Activated naive CD4-positive, alpha-beta T cell treated with anti-CD3 and anti-CD28 coated beads for 36 hours (primary cell): Measurements from ENCODE around the gene EFHD2. TPM values are rescaled to one million over a fixed set of nuclear protein-coding genes. Genes with fewer than 3 reads are reported as not detected.
"Not testable (repeated sequence)": the region's sequence is repeated elsewhere in the genome, so short reads cannot be mapped to it uniquely, and the experiment has no call there.

Experiments used
- CTCF ChIA-PET: fragments of 350-600 bp; sonication (Branson Sonifier 250); formaldehyde crosslinking; loops from one replicate; lab custom pipeline; 2021; ENCODE audit warnings: antibody characterized with exemption; lab: Charles Lee
- DNase-seq: peaks from one replicate; pipeline ENCODE4 v3.0.0-alpha.2; 2020
- H3K27ac Mint-ChIP-seq: one replicate; pipeline ENCODE4 v1.8.0; 2021; ENCODE audit warnings: mild to moderate bottlenecking, mixed read lengths
- H3K27me3 Mint-ChIP-seq: one replicate; pipeline ENCODE4 v1.8.0; 2021; ENCODE audit warnings: low read depth, mixed read lengths
- H3K36me3 Mint-ChIP-seq: one replicate; pipeline ENCODE4 v1.8.0; 2021; ENCODE audit warnings: low read depth, mixed read lengths
- H3K4me1 Mint-ChIP-seq: one replicate; pipeline ENCODE4 v1.8.0; 2021; ENCODE audit warnings: low read depth, mixed read lengths
- H3K4me3 Mint-ChIP-seq: one replicate; pipeline ENCODE4 v1.8.0; 2021; ENCODE audit warnings: mild to moderate bottlenecking, moderate library complexity, mixed read lengths
- H3K9me3 Mint-ChIP-seq: one replicate; pipeline ENCODE4 v1.8.0; 2021; ENCODE audit warnings: mixed read lengths
- intact Hi-C: fragments of 100-400 bp; cut with micrococcal nuclease; formaldehyde crosslinking; loops from one replicate; pipeline ENCODE4 v1.15.1; 2023
- total RNA-seq, 2 experiments: library from RNA; stranded (reverse); gene quantifications; one replicate each; pipeline ENCODE4 v1.2.3, GENCODE V29; 2021

Gene EFHD2, protein sequence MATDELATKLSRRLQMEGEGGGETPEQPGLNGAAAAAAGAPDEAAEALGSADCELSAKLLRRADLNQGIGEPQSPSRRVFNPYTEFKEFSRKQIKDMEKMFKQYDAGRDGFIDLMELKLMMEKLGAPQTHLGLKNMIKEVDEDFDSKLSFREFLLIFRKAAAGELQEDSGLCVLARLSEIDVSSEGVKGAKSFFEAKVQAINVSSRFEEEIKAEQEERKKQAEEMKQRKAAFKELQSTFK
- 10 to 100 TPM; 35.0 to 36.0 TPM for total RNA-seq

DNA sequence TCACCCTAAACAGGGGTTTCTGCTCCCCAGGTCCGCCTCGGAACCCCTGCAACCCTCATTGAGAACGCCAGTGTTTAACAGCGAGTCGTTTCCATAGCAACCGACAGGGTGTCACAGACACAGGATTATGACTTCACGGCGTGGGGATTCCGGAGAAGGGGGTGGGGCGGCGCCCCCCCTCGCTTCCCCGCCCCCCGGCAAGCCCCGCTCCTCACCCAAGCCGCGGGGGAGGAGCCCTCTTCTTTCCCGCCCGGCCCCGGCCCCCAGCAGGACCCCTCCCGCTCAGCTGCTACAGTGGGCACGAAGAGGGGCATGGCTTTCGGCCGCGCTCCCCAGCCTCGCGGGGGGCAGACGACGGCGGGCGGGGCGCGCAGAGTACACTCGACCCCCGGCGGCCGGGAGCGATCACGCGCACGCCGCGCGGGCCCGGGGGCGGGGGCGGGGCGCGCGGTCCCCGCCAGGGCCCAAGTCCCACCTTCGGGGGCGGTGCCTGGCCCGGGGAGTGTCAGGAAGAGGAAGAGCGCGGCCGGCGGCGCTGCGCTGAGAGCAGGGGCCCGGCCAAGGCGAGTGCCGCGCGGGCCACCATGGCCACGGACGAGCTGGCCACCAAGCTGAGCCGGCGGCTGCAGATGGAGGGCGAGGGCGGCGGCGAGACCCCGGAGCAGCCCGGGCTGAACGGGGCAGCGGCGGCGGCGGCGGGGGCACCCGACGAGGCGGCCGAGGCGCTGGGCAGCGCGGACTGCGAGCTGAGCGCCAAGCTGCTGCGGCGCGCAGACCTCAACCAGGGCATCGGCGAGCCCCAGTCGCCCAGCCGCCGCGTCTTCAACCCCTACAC lies at the start of gene EFHD2:
EFHD2 (plus strand) TSS at position 501 of the 835 bp plus-strand sequence; CDS start at position 585, 84 bp downstream.
- peak within 1 kb of the TSS; percentile 81 for H3K27ac Mint-ChIP-seq
- peaks cover 2% of the 10 kb centered on the region for H3K27me3 Mint-ChIP-seq
- CTCF ChIA-PET = no interaction called here
- H3K9me3 Mint-ChIP-seq = no peaks in the 10 kb centered on the region
- intact Hi-C loops = loop anchor here (1.0 to 10.0 kb wide), 6 partner anchors 8 to 555 kb away; partner anchors contain the start of genes CASP9, DDI2 and FHAD1
- peak; percentile 79 for DNase-seq
- no peaks in the 10 kb centered on the region for H3K36me3 Mint-ChIP-seq
- peaks cover 24% of the 10 kb centered on the region for H3K4me1 Mint-ChIP-seq
- peak within 1 kb of the TSS; percentile 90 for H3K4me3 Mint-ChIP-seq

DNA sequence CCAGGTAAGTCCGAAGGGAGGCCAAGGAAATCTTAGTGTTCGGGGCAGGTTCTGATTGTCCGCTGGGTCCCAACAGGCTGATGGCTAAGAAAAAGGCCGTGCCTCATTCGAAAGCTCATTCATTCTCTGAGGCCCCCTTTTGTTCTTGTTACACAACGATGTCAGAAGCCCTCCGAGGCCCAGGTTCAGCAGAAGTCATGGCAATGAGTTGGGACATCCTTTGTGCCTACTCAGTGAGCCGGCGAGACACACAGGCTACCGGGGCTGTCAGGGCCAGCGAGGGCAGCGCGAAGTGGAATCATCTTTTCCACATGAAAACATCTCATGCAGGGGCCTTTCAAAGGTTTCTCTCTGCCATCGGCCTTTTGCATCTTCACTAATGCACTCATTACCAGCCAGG lies 49.0 kb upstream of the EFHD2 start:
- Mint-ChIP-seq H3K9me3 (no peaks in the 10 kb centered on the region), H3K4me3 (no peak overlapping the region), H3K27me3 (no peaks in the 10 kb centered on the region), H3K4me1 (peaks cover 5% of the 10 kb centered on the region), H3K36me3 (no peaks in the 10 kb centered on the region), H3K27ac (no peak overlapping the region)
- CTCF ChIA-PET = no interaction called here
- no peak for DNase-seq
- intact Hi-C loops = no loop called here

DNA sequence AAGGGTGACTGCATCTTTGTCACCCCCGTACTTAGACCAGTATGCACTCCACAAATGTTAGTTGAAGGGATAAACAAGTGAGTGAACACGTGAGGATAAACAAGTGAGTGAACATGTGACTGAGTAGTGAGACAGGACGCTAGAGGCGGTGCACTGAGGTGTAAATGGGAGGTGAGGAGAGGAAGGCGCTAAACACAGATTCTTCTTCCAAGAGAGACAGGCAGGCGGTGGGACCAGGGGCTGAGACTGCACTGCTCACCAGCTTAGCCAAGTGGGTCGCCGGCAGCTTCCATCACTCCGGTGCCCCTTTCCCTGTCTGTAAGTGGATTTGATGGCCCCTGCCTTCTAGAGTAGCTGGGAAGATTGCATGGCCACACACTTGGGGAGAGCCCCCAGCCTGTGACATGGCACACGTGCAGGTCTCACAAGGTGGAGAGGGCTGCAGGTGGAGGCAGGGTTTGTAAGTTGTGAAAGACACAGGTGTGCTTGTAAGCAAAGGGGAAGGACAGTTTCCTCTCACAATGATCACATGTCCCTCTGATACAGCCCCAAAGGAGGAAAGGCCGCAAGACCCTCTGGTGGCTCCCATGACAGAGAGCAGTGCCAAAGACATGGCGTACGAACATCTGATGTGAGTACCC lies 47.5 kb upstream of the EFHD2 start:
- CTCF ChIA-PET = interaction anchor here (1.1 kb wide), 1 partner anchor 232 kb away, joined by 3 read pairs; no protein-coding TSS in a partner anchor
- no peak overlapping the region for H3K27ac Mint-ChIP-seq
- no peaks in the 10 kb centered on the region for H3K27me3 Mint-ChIP-seq
- DNase-seq = no peak
- H3K36me3 Mint-ChIP-seq = no peaks in the 10 kb centered on the region
- H3K4me3 Mint-ChIP-seq = no peak overlapping the region
- no peaks in the 10 kb centered on the region for H3K4me1 Mint-ChIP-seq
- H3K9me3 Mint-ChIP-seq = no peaks in the 10 kb centered on the region
- intact Hi-C loops = no loop called here

DNA sequence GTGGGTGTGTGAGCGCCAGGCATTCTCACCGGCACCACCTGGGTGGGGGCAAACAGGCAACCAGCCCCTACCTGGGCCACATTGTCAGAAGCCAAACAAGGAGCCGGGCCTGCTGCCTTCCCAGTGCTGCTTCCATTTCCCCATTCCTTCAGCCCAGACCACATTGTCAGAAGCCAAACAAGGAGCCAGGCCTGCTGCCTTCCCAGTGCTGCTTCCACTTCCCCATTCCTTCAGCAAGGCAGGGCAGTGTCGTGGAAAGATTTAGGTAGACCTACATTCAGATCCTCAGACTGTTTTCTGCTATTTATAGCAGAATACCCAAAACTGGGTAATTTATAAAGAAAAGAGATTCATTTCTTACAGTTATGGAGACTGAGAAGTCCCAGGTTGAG lies 47.0 kb upstream of the EFHD2 start:
- Mint-ChIP-seq H3K27me3 (no peaks in the 10 kb centered on the region), H3K27ac (no peak overlapping the region), H3K4me1 (no peaks in the 10 kb centered on the region), H3K9me3 (no peaks in the 10 kb centered on the region), H3K4me3 (no peak overlapping the region), H3K36me3 (no peaks in the 10 kb centered on the region)
- intact Hi-C loops = no loop called here
- CTCF ChIA-PET = no interaction called here
- no peak for DNase-seq

DNA sequence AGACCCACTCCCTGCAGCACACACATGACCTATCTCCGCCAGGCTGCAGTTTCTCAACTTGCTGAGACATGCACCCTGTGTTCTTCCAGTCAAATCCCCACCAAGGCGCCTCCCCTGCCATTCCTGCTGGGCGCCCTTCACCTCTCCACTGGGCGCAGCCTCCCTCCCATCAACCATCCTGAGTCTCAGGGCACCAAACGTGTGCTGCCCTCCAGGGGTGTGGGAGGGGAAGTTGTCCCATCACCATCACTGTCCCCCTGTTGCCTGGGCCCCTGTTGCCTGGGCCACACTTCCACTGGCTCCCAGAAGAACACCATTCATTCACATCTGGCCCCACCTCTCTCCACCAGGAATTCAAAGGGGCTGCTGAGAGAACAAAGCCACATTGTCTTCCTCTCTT lies 44.9 kb upstream of the EFHD2 start:
- CTCF ChIA-PET = no interaction called here
- no peaks in the 10 kb centered on the region for H3K27me3 Mint-ChIP-seq
- no peak for DNase-seq
- no peak overlapping the region for H3K27ac Mint-ChIP-seq
- no peak overlapping the region for H3K4me3 Mint-ChIP-seq
- H3K36me3 Mint-ChIP-seq = no peaks in the 10 kb centered on the region
- no peaks in the 10 kb centered on the region for H3K9me3 Mint-ChIP-seq
- intact Hi-C loops = no loop called here
- H3K4me1 Mint-ChIP-seq = no peaks in the 10 kb centered on the region

GRCh38 chr1:15368888-15369287 lies 40.8 kb upstream of the EFHD2 start:
- CTCF ChIA-PET = no interaction called here
- Mint-ChIP-seq H3K4me3 (no peak overlapping the region), H3K36me3 (no peaks in the 10 kb centered on the region), H3K9me3 (no peaks in the 10 kb centered on the region), H3K4me1 (no peaks in the 10 kb centered on the region), H3K27ac (no peak overlapping the region), H3K27me3 (no peaks in the 10 kb centered on the region)
- intact Hi-C loops = no loop called here
- no peak for DNase-seq

GRCh38 chr1:15370268-15370667 lies 39.4 kb upstream of the EFHD2 start:
- Mint-ChIP-seq H3K9me3 (no peaks in the 10 kb centered on the region), H3K4me3 (no peak overlapping the region), H3K27ac (no peak overlapping the region), H3K27me3 (no peaks in the 10 kb centered on the region), H3K4me1 (no peaks in the 10 kb centered on the region), H3K36me3 (no peaks in the 10 kb centered on the region)
- no peak for DNase-seq
- intact Hi-C loops = no loop called here
- CTCF ChIA-PET = no interaction called here

DNA sequence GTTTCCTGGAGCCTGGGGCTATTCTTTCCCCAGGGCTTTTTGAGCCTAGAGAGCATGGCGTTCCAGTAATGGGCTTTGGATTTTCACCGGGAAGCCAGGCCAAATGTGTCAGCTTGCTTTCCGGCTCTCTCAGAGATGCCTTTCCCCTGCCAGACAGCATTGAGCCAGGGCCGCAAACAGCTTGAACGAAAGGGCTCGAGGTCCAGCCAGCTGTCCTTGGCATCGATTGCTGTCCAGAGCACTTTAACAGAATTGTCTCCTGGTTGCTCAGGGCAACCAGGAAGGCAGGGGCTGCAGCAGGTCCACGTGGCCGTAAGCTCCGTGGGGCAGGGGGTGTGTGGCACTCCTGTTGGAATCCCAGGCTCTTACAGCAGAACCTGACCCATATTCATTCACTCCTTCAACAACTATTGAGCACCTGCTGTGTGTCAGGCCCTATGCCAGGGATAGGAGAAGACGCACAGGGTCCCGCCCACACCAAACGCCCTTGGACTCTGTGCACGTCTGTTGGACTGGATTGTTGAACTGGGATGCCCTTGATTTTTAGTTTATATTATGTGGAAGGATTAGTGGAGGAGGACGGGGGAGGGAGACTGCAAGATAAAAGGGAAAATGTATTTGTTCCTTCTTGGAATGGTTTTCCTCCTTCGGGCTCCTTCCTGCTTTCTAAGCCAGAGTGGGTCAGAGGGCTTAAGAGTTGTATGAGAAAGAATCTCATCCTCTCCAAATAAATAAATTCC lies 38.7 kb upstream of the EFHD2 start:
- Mint-ChIP-seq H3K4me3 (no peak overlapping the region), H3K27me3 (no peaks in the 10 kb centered on the region)

GRCh38 chr1:15371610-15372545 lies 37.8 kb upstream of the EFHD2 start:
- Mint-ChIP-seq H3K4me1 (no peaks in the 10 kb centered on the region), H3K4me3 (no peak overlapping the region), H3K36me3 (no peaks in the 10 kb centered on the region), H3K27ac (no peak overlapping the region), H3K27me3 (no peaks in the 10 kb centered on the region), H3K9me3 (no peaks in the 10 kb centered on the region)
- DNase-seq = no peak
- intact Hi-C loops = no loop called here
- CTCF ChIA-PET = no interaction called here

More for the DNA sequence above, 38.7 kb upstream of the EFHD2 start:
- H3K4me1 Mint-ChIP-seq = no peaks in the 10 kb centered on the region
- intact Hi-C loops = no loop called here
- H3K9me3 Mint-ChIP-seq = no peaks in the 10 kb centered on the region
- H3K27ac Mint-ChIP-seq = no peak overlapping the region
- CTCF ChIA-PET = no interaction called here
- DNase-seq = no peak
- no peaks in the 10 kb centered on the region for H3K36me3 Mint-ChIP-seq

- no peaks in the 10 kb centered on the region for H3K4me1 Mint-ChIP-seq
- intact Hi-C loops = no loop called here
- CTCF ChIA-PET = no interaction called here
- H3K27me3 Mint-ChIP-seq = no peaks in the 10 kb centered on the region
- DNase-seq = no peak
- H3K27ac Mint-ChIP-seq = no peak overlapping the region
- no peak overlapping the region for H3K4me3 Mint-ChIP-seq
- no peaks in the 10 kb centered on the region for H3K36me3 Mint-ChIP-seq
- H3K9me3 Mint-ChIP-seq = no peaks in the 10 kb centered on the region
Measured at GRCh38 chr1:15378729-15379128, 31.0 kb upstream of the EFHD2 start.

DNA sequence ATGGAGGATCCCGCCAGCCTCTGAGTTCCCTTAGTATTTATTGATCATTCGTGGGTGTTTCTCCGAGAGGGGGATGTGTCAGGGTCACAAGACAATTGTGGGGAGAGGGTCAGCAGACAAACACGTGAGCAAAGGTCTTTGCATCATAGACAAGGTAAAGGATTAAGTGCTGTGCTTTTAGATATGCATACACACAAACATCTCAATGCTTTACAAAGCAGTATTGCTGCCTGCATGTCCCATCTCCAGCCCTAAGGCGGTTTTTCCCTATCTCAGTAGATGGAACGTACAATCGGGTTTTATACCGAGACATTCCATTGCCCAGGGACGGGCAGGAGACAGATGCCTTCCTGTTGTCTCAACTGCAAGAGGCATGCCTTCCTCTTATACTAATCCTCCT lies 30.5 kb upstream of the EFHD2 start:
- intact Hi-C loops, H3K27ac Mint-ChIP-seq, H3K27me3 Mint-ChIP-seq, H3K36me3 Mint-ChIP-seq, CTCF ChIA-PET, H3K4me1 Mint-ChIP-seq, H3K4me3 Mint-ChIP-seq, DNase-seq, H3K9me3 Mint-ChIP-seq: not testable (repeated sequence)
